Measurements from ENCODE around the gene AHCYL2.

- TF ChIP-seq EZH2 (IDR thresholded peaks at IDR 0.05; ENCODE audit: insufficient read depth, poor library complexity, severe bottlenecking): no peak
- TF ChIP-seq EZH2phosphoT487 (IDR thresholded peaks at IDR 0.05; ENCODE audit: insufficient read depth, low read depth): no peak
Measured at GRCh38 chr7:129209067-129209926, 15.5 kb upstream of the AHCYL2 start.

Measured in GM23248 (cell line).